NCI-H2107 (cell line): ENCODE data around the gene ORM2.

Source experiments
- DNase-seq: peaks from one replicate; lab custom pipeline; 2025; lab: John Stamatoyannopoulos, UW

ORM2 gene

GRCh38 chr9:114294664-114295063 is 35.0 kb upstream of the ORM2 start:
- no peak for DNase-seq

- no peak for DNase-seq
Observed at GRCh38 chr9:114296338-114296737, 33.3 kb upstream of the ORM2 start.

DNA sequence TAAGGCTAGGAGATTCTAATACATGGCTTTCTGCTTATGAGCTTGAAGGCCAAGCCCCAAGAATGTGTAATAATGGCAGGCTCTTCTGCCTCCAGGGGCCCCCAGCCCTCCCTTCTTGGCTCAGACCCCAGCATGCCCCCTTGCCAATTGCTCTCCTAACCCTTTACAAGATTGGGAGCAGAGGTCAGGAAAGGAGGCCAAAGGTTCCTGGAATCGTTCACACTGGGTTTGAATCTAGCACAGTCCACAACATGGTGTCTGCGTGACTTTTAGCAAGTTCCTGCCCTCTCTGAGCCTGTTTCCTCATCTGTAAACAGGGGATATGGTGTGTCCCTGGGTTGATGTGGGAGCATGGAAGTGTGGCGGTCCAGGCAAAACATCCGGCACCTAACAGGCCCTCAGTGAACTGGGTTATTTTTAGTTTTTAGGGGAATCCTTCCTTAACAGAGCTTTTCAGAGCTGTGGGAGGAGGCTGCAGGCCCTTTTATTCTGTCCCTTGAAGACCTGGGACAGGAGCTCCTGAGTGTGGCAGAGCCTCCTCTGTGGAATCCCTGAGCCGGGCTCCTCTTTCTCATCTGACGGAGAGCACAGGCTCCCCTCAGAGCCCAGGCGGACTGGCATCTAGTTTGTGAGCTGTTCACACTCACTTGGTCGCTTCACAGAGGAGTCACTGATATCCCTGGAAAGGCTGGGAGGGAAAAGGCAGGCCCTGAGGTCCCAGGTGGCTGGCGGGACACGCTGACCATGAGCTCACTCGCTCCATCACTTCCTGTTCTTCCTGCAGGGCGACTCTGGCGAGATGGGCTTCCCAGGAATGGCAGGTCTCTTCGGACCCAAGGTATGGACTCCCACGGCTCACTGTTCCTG is 30.1 kb upstream of the ORM2 start:
- no peak for DNase-seq

DNA sequence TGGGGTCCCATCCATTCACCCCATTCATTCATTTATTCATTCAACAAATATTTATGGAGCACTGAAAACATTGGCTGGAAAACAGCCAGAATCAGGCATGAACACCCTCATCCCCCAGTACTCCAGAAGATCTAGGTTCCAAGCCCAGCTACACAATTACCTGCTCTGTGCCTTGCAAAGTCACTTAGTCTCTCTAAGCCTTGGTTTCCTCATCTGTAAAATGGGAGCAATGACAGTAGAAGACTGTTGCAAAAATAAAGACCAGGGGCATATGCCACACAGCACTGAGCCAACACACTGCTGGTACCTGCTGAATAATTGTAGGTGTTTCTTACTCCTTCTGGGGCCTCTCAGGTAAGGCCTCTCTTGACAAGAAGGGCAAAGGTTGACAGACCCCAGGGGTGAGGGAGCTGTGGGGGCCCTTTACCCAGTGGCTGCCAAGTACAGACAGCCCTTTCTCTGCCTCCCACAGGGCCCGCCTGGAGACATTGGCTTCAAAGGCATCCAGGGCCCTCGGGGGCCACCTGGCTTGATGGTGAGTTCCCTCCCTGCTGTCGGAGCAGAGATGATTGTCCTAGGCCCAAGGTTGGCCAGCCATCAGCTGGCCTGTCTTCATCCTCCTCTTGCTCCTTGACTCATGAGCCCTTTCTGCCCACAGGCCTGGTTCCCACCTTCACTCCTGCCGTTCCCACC is 29.4 kb upstream of the ORM2 start:
- DNase-seq, result no peak

DNA sequence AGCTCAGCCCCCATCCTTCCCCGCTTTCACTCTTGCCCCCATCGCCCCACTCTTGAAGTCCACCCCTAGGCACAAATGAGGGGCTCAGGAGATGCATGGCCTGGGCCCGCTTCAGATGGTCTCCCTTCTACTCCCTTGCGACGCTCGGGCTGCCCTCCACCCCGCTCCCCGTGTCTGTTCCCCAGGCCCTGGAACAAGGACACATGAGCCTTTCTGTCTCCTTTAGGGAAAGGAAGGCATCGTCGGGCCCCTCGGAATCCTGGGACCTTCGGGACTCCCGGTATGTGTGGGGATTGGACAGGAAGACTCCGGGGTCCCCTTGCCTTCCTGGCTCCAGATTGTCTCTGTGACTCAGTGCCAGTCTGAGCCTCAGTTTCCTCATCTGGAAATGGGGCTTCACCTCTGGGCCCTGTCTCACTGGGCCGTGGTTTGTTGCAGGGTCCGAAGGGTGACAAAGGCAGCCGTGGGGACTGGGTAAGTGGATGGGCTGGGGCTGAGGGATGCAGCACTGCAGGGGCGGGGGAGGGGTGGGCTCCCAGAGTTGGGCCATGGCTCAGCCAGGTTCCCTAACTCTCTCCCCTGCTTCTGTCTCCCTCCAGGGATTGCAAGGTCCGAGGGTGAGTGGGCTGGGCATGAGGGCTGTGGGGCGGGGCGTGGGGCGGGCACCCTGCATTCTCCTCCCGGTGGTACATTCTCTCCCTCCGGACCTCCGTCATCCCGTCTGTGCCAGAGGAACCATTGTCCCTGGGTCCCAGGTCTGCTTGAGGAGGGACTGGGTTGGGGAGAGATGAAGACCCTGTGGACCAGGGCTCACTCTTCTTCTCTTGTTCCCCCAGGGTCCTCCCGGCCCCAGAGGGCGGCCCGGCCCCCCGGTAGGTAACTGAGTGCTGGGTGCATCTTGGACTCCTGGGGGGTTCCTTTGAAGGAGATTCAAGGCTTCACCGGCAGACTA is 28.5 kb upstream of the ORM2 start:
- DNase-seq, result no peak

- DNase-seq, result no peak
Observed at GRCh38 chr9:114301798-114302565, 27.7 kb upstream of the ORM2 start.

- DNase-seq, result no peak
Observed at GRCh38 chr9:114302727-114303126, 26.9 kb upstream of the ORM2 start.

DNA sequence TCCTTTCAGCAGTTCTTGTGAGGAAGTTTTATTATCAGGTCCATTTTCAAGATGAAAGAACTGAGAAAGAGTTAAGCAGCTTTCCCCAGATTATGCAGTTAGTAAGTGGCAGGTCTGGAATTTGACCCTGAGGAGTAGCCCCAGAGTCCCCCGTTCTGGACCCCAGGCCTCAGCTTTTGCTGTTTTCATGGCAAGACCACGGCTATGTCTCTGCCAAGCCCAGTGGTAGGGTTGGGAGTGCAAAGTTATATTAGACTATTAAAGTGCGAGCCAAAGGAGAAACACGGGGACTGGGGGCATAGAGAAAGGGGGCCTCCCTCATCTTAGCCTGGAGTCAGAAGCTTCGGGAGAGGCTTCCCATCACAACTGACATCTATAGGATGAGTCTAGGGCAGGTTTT is 26.1 kb upstream of the ORM2 start:
- DNase-seq, result no peak

GRCh38 chr9:114303977-114304376 is 25.7 kb upstream of the ORM2 start:
- no peak for DNase-seq

- DNase-seq, result no peak
Observed at GRCh38 chr9:114304416-114305188, 25.1 kb upstream of the ORM2 start.

- no peak for DNase-seq
Observed at GRCh38 chr9:114307899-114308267, 21.8 kb upstream of the ORM2 start.

DNA sequence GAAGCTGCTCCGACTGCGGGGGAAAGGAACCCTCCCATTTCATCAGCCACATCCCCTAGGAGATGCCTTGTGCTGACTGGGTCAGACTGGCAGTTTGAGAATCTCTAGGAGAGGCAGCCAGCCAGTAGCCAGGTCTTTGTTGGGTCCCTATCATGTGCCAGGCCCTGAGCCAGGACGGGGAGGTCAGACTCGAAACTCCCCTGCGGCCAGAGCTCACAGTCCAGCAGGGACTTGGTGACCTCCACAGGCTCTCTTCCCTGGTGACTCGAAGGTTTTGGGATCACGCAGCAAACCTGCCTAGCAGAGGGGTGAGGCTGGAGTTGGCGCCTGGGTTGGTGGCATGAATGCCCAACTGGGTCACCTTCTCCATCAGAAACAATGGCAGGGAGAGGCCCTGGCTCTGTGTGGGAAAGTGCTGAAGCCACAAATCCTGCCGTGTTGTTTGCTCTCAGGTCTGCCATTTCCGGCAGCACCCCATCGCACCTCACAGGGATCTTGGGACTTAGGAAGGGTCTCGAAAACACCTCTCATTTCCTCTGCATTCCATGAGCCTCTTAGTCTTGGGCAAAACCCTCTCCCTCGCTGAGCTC is 21.2 kb upstream of the ORM2 start:
- DNase-seq, result no peak

GRCh38 chr9:114309096-114309495 is 20.6 kb upstream of the ORM2 start:
- no peak for DNase-seq

DNA sequence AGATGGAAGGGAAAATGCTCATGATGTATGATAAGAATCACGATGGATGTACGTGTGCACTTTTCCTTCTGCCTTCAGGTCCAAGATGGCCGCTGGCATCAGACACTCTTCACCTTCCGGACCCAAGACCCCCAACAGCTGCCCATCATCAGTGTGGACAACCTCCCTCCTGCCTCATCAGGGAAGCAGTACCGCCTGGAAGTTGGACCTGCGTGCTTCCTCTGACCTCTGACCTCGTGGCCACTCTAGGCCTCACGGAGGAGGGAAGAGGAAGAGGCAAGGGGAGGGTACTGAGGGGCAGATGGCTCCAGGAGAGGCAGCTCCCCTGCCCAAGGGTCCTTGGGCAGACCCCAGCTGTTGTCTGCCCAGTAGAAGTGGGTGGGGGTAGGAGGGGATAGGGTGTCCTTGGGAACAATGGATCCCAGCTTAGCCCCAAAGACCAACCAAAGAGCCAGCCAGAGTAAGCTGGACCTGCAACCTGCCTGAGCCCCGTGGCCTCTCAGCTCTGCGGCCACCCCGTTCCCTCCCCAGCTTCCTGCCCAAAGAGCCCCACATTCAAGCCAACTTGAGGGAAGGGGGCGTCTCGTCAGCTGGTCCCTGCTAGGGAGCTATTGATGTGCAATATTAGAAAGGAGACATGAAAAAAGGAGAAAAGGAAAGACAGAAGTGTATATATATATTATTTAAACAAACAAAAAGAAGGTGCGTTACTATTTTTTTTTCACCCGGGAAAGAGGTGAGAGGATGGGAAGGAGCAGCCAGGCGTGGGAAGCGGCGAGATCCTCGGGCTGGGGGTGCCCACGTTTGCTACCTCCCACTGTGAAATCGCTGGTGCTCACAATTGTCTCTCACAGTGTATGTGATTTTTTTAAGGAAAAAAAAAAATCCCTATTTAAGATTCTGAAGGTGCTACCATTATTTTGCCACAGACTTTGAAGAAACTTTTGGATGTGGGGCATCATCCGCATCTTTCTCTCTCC is 18.9 kb upstream of the ORM2 start:
- no peak for DNase-seq

DNA sequence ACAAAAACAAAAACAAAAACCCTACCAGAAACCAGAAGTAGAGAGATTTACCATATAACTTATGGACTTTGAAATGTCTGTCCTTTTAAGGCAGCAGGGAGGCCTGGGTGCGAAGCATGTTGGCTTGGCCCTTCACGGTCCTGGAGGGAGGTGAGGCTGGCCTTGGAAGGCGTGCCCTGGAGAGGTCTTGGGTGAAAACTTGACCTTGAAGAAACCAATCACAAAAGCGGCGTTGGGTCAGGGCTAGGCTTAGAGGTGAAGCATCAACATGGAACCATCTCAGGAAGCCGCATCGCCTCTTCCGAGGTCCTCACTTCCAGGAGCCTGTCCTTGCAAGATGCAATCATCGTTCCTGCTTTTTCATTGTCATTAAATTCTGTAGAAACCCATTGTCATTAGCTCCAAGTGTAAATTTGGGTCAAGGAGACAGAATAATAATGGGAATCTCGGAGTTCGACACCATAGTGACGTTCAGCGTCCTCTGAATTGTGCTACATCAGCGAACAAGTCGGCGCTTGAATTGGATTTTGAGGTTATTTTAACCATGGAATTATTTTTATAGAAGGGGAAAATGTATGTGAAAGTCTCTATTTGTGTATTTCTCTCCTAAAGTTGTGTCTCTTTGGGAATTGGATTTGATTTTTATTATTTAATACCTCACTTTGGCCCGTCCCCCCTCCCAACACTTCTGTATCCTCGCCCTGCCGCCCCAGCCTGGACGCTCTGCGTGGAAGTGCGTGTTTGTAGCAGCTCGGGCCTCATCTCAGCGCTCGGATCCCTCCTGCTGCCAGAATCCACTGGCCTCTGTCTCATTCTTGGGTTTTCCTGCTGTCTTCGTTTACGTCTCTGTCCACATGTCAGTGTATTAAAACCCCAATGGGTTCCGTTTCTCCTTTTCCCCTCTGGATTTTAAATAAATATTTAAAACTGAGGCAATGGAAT is 17.8 kb upstream of the ORM2 start:
- no peak for DNase-seq

DNA sequence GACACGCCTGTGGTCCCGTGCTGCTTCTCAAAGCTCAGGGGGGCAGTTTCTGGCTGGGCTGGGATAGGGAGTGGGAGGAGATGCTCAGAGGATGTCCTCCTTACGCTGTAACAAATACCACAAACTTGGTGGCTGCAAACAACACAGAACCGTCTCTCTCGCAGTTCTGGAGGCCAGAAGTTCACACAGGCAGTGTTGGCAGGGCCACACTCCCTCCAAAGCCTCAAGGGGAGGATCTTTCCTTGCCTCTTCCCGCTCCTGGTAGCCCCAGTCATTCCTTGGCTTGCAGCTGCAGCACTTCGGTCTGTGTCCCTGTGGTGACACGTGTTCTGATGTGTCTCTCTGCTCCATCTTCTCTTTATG is 17.2 kb upstream of the ORM2 start:
- no peak for DNase-seq

- DNase-seq, result no peak
Observed at GRCh38 chr9:114313186-114313585, 16.5 kb upstream of the ORM2 start.

DNA sequence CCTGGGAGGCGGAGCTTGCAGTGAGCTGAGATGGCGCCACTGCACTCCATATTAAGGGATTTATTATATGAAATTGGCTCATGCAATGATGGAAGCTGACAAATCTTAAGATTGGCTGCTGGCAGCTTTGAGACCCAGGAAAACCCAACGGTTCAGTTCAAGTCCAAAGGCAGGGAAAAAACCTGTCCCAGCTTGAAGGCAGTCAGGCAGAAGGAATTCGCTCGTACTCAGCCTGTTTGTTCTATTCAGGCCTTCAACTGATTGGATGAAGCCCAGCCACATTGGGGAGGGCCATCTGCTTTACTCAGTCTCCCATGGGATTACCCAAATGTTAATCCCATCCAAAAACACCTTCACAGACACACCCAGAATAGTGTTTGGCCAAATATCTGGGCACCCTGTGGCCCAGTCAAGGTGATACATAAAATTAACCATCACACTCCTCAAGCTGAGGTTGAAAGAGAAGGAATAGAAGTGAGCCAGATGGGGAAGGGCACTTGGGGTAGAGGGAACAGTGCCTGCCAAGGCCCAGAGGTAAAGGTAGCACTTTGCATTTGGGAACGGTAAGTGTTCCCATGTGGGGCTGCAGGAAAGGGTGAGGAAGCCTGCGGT is 15.3 kb upstream of the ORM2 start:
- DNase-seq, result no peak
